Measurements from ENCODE around the gene GOLGA6L7.

DNA sequence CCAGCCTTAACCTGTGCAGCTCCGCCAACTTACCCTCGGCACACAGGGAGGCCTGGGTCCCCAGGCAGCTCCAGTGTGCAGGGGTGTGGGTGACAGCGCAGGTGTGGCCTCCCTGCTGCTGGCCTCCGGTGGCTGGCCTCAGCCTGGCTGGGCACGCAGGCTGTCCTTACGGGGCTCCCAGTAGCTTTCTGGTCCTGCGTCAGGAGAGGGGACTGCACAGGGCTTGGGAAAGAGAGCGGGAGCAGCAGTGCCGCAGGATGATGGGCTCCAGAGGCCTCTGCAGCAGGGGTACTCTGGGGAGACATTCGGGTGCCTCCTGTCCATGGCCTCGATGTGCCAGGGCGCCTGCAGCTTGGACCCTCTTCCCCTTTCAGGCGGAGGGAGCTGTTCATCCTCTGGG lies 46.7 kb upstream of the GOLGA6L7 start:
- TF ChIP-seq CTCF (IDR thresholded peaks at IDR 0.05) (no peak), POLR2A (IDR thresholded peaks at IDR 0.05) (no peak)

Data from testis (tissue), 2 donors.